Measurements from ENCODE around the gene RBBP8NL. TPM values are rescaled to one million over a fixed set of nuclear protein-coding genes. Genes with fewer than 3 reads are reported as not detected.

Gene RBBP8NL
- total and polyA plus RNA-seq, 2 donors (not counting 3 experiments of a cell fraction or from before 2014, with no cell fraction given): not detected

- CTCF ChIA-PET: no interaction called here
These were observed 23.9 kb upstream of the RBBP8NL start for GRCh38 chr20:62451156-62451767.

More at GRCh38 chr20:62451156-62451767, 23.9 kb upstream of the RBBP8NL start:
- no peak for TF ChIP-seq MYC (IDR thresholded peaks at IDR 0.05; ENCODE audit: low read depth, low read length)
- no peak for TF ChIP-seq POLR2AphosphoS5 (IDR thresholded peaks at IDR 0.05; ENCODE audit: insufficient read depth, low read depth, low read length)
- TF ChIP-seq JUN (IDR thresholded peaks at IDR 0.05; ENCODE audit: borderline replicate concordance, insufficient read depth, insufficient read length, low read depth): no peak
- no peak for TF ChIP-seq GATA2 (IDR thresholded peaks at IDR 0.05; ENCODE audit: insufficient read depth, insufficient read length, low read depth, low read length)
- no peak for TF ChIP-seq POLR2A (IDR thresholded peaks at IDR 0.05; ENCODE audit: low read depth, low read length)
- no peak for TF ChIP-seq FOS (IDR thresholded peaks at IDR 0.05; ENCODE audit: borderline replicate concordance, insufficient read depth, low read length)
- no peak for TF ChIP-seq EZH2 (IDR thresholded peaks at IDR 0.05; ENCODE audit: borderline replicate concordance, low read depth, low read length, severe bottlenecking)
- TF ChIP-seq MAX (IDR thresholded peaks at IDR 0.05; ENCODE audit: insufficient read depth, insufficient read length): no peak
- TF ChIP-seq CTCF (IDR thresholded peaks at IDR 0.05; ENCODE audit: extremely low read depth in 1 of 2, insufficient read depth in 1 of 2, low read depth in 1 of 2, low read length in 2 of 2): no peak
- no peaks in the 10 kb centered on the region for H3K9me3 ChIP-seq (replicated peaks; ENCODE audit: control insufficient read depth, insufficient read depth, low read length)
- no peaks in the 10 kb centered on the region for H3K9me1 ChIP-seq (replicated peaks; ENCODE audit: control insufficient read depth, extremely low read depth, insufficient read depth, low read length)
- no peaks in the 10 kb centered on the region for H4K20me1 ChIP-seq (replicated peaks; ENCODE audit: control insufficient read depth, extremely low read depth, insufficient read depth, low read length)
- intact Hi-C loops (cut with micrococcal nuclease): no loop called here
- H3K9ac ChIP-seq (replicated peaks; ENCODE audit: extremely low read depth, insufficient read depth, low read length): no peak overlapping the region
- dilution Hi-C loops (cut with MboI; ENCODE audit: extremely low pct_ligation_motif_present, low sequenced_read_pairs): no loop called here
- POLR2A ChIA-PET: no interaction called here
- no peak overlapping the region for H2AFZ ChIP-seq (ENCODE audit: low read depth, low read length)
- H3K4me2 ChIP-seq (ENCODE audit: insufficient read depth, low read length): no peak overlapping the region
- no peak overlapping the region for H3K4me3 ChIP-seq (replicated peaks in 1 of 3; ENCODE audit: insufficient read depth in 1 of 3, low read depth in 1 of 3, low read length in 3 of 3)
- BruUV-seq (replicated peaks): no TSS peak
- H3K27me3 ChIP-seq (ENCODE audit: control insufficient read depth in 2 of 2, insufficient read depth in 2 of 2, low read length in 2 of 2): no peaks in the 10 kb centered on the region
- no peaks in the 10 kb centered on the region for H3K4me1 ChIP-seq (ENCODE audit: control insufficient read depth, extremely low read depth, insufficient read depth, low read length)
- H3K36me3 ChIP-seq (ENCODE audit: control insufficient read depth in 2 of 2, extremely low read depth in 1 of 2, insufficient read depth in 2 of 2, low read length in 2 of 2): no peaks in the 10 kb centered on the region
- FAIRE-seq: no peak
- H3K27ac ChIP-seq (ENCODE audit: insufficient read depth, low read depth, low read length): no peak overlapping the region
- DNase-seq (ENCODE audit: low read depth, low spot score): no peak
- no peaks in the 10 kb centered on the region for H3K79me2 ChIP-seq (ENCODE audit: control insufficient read depth, insufficient read depth, low read length)
